HCT116 (cell line): ENCODE measurements around the gene EEA1. TPM values are rescaled to one million over a fixed set of nuclear protein-coding genes. Genes with fewer than 3 reads are reported as not detected.

Experiments used
- ATAC-seq: fragments of 200-7000 bp; cut with Tn5 transposase; 2 replicates; pipeline ENCODE4 v1.9.1; 2020; ENCODE audit warnings: mild to moderate bottlenecking, moderate library complexity
- BruUV-seq: library from RNA; stranded (reverse); fragments of 400-500 nt; replicated peaks from 2 replicates; lab custom pipeline; 2021; lab: Mats Ljungman, UMichigan
- CTCF ChIA-PET: fragments of 300-600 bp; sonication (Branson Sonifier 250); formaldehyde crosslinking; loops from one replicate; lab custom pipeline; 2021; ENCODE audit warnings: antibody characterized with exemption; lab: Charles Lee
- POLR2A ChIA-PET: fragments of 300-600, 350-600 bp; sonication (Branson Sonifier 250); formaldehyde crosslinking; loops from one replicate; lab custom pipeline; 2021; ENCODE audit warnings: antibody characterized with exemption; lab: Charles Lee
- RAD21 ChIA-PET, 2 experiments: fragments of 300-600 bp; sonication (Branson Sonifier 250); formaldehyde crosslinking; loops; one replicate each; lab custom pipeline; 2023; ENCODE audit warnings: low total read pairs in 2 of 2; ENCODE audit not compliant: uncharacterized antibody in 2 of 2, unreplicated experiment in 2 of 2, low non-redundant PET in 1 of 2; lab: Charles Lee
- DNase-seq: peaks from one replicate; pipeline ENCODE4 v3.0.0-alpha.2; 2010; ENCODE audit warnings: low read depth, low spot score
- H2AFZ ChIP-seq: fragments of 200-600 bp; shearing (Covaris generic), sonication (generic); 2 replicates; pipeline ENCODE4 v1.6.1; 2017; ENCODE audit warnings: low read depth, mixed run types, mixed read lengths, antibody characterized with exemption, low read length; ENCODE audit not compliant: poor library complexity, severe bottlenecking
- H3K27ac ChIP-seq: 2 replicates; pipeline ENCODE4 v1.5.1; 2012; ENCODE audit warnings: low read depth, low read length
- H3K27me3 ChIP-seq: fragments of 200-600 bp; sonication (generic); 2 replicates; pipeline ENCODE4 v1.6.1; 2016; ENCODE audit warnings: mixed run types, low read length, mixed read lengths; ENCODE audit not compliant: insufficient read depth
- H3K36me3 ChIP-seq, 2 experiments: fragments of 200-500 bp in 1 of 2; fragments of 200-600 bp in 1 of 2; sonication (Bioruptor generic) in 1 of 2; sonication (generic) in 1 of 2; 2 replicates each; pipeline versions ENCODE4 v1.5.1 to v1.6.1; 2014 to 2016; ENCODE audit warnings: low read length in 2 of 2, inconsistent platforms in 1 of 2, mixed read lengths in 1 of 2, mixed run types in 1 of 2; ENCODE audit not compliant: insufficient read depth in 2 of 2, control insufficient read depth in 1 of 2
- H3K4me1 ChIP-seq, 2 experiments: fragments of 200-600 bp in 1 of 2; sonication (generic) in 1 of 2; 2 replicates each; pipeline versions ENCODE4 v1.5.1 to v1.6.1; 2012 to 2017; ENCODE audit warnings: low read length in 2 of 2, inconsistent platforms in 1 of 2, mild to moderate bottlenecking in 1 of 2, mixed read lengths in 1 of 2, mixed run types in 1 of 2, moderate library complexity in 1 of 2; ENCODE audit not compliant: insufficient read depth in 2 of 2, control insufficient read depth in 1 of 2
- H3K4me2 ChIP-seq: fragments of 200-600 bp; sonication (generic); 2 replicates; pipeline ENCODE4 v1.6.1; 2017; ENCODE audit warnings: mixed run types, low read length, mixed read lengths
- H3K4me3 ChIP-seq, 2 experiments: fragments of 200-600 bp in 1 of 2; sonication (generic) in 1 of 2; replicated peaks in 1 of 2; 2 replicates each; pipeline ENCODE4 v1.5.1; 2011 to 2016; ENCODE audit warnings: low read length in 2 of 2, control low read depth in 1 of 2, low read depth in 1 of 2, mild to moderate bottlenecking in 1 of 2, mixed read lengths in 1 of 2, mixed run types in 1 of 2
- H3K79me2 ChIP-seq: fragments of 200-600 bp; sonication (generic); 2 replicates; pipeline ENCODE4 v1.6.1; 2017; ENCODE audit warnings: mild to moderate bottlenecking, mixed run types, low read length, moderate library complexity, mixed read lengths; ENCODE audit not compliant: insufficient read depth
- H3K9ac ChIP-seq: fragments of 200-600 bp; sonication (generic); 2 replicates; pipeline ENCODE4 v1.6.1; 2016; ENCODE audit warnings: low read length, mixed read lengths
- H3K9me2 ChIP-seq: fragments of 200-600 bp; sonication (generic), shearing (Covaris generic); 2 replicates; pipeline ENCODE4 v1.6.1; 2017; ENCODE audit warnings: mixed run types, mild to moderate bottlenecking, moderate library complexity; ENCODE audit not compliant: insufficient read depth
- H3K9me3 ChIP-seq, 2 experiments: fragments of 200-500 bp in 1 of 2; fragments of 200-600 bp in 1 of 2; sonication (Bioruptor generic) in 1 of 2; sonication (generic) in 1 of 2; 2 replicates each; pipeline ENCODE4 v1.6.1; 2014 to 2017; ENCODE audit warnings: low read length in 2 of 2, mixed read lengths in 2 of 2, inconsistent platforms in 1 of 2, low read depth in 1 of 2, mild to moderate bottlenecking in 1 of 2, mixed run types in 1 of 2, moderate library complexity in 1 of 2; ENCODE audit not compliant: control insufficient read depth in 1 of 2, insufficient read depth in 1 of 2
- H4K20me1 ChIP-seq: fragments of 200-600 bp; sonication (generic), shearing (Covaris generic); 2 replicates; pipeline ENCODE4 v1.6.1; 2017; ENCODE audit warnings: mixed run types, mild to moderate bottlenecking, moderate library complexity; ENCODE audit not compliant: insufficient read depth
- EGR1 ChIP-seq: IDR thresholded peaks from 2 replicates; pipeline ENCODE4 v1.6.1; 2012; ENCODE audit warnings: low read depth
- EZH2phosphoT487 ChIP-seq: fragments of 200-600 bp; IDR thresholded peaks from 2 replicates; pipeline ENCODE4 v1.6.1; 2018; ENCODE audit warnings: antibody characterized with exemption, borderline replicate concordance
- JUND ChIP-seq: IDR thresholded peaks from 2 replicates; pipeline ENCODE4 v1.6.1; 2012
- SIN3A ChIP-seq: IDR thresholded peaks from 2 replicates; pipeline ENCODE4 v1.6.1; 2012; ENCODE audit warnings: low read depth
- TCF7L2 ChIP-seq: IDR thresholded peaks from 2 replicates; pipeline ENCODE4 v1.7.0; 2011; ENCODE audit warnings: borderline replicate concordance, inconsistent platforms; ENCODE audit not compliant: insufficient read depth, insufficient read length; ENCODE audit errors: extremely low read depth
- ZFX ChIP-seq: fragments of 450-650 bp; IDR thresholded peaks from 2 replicates; pipeline ENCODE4 v1.6.1; 2017
- ZNF274 ChIP-seq: fragments of 200-500 bp; sonication (Bioruptor generic); IDR thresholded peaks from 2 replicates; pipeline ENCODE4 v1.6.1; 2014; ENCODE audit warnings: mild to moderate bottlenecking, low read depth, low read length, inconsistent platforms
- intact Hi-C: fragments of 100-400 bp; cut with micrococcal nuclease; formaldehyde crosslinking; loops from 2 replicates; pipeline ENCODE4 v1.10.0; 2022
- total RNA-seq: library from RNA; stranded (reverse); gene quantifications from one replicate; pipeline ENCODE4 v1.2.1, GENCODE V29; 2021; ENCODE audit not compliant: unreplicated experiment
- TF ChIP-seq, protein P1 (sequence below): IDR thresholded peaks from 2 replicates; pipeline ENCODE4 v1.6.1; 2011; ENCODE audit warnings: mild to moderate bottlenecking, low read length, moderate library complexity; ENCODE audit not compliant: insufficient replicate concordance; ENCODE audit errors: extremely low read depth
- TF ChIP-seq, protein P2 (sequence below): IDR thresholded peaks from 2 replicates; pipeline ENCODE4 v1.6.1; 2012

The EEA1 gene
- total RNA-seq, 1 experiment from 2014 or later, result 13.8 TPM

DNA sequence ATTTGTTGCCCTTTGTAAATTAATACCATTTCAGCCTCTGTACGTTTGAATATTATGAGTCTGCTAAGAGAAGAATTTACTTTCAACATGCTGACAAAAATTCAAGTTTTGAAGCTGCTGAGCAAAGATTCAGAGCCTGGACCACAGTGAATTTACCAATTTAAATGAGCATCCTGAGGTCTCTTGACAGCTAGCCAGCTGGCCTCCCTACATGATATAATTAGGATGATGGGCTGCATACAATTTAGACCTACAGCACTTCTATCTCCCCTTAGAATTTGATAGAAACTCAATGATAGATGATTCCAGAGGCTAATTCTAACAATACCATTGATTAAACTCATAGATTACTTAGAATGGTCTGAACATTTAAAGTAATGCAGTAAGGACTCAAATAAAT is 10.0 kb upstream of the EEA1 start (continued):
- TF ChIP-seq SIN3A, result no peak
- TF ChIP-seq EZH2phosphoT487, result no peak
- TF ChIP-seq TCF7L2, result no peak
- TF ChIP-seq, all 23 proteins: peak for 0

DNA sequence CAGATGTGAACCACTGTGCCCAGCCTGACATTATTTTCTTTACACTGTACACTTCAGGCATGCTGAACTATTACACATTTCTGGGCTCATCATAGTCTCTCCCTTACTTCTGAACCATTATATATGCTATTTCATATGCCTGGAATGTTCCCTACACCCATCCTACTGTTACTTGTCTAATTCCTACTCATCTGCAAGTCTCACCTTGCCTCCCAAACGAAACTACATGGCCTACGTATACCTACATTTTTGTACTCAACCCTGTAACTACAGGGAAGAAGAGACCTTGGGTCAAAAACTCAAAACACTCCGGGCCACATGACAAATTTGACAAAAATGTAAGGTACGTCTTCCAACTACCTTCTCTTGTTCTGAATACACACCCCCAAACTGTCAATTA is 9.5 kb upstream of the EEA1 start:
- no peaks in the 10 kb centered on the region for H3K4me1 ChIP-seq
- intact Hi-C loops, result no loop called here
- no peaks in the 10 kb centered on the region for H4K20me1 ChIP-seq
- H3K79me2 ChIP-seq, result no peaks in the 10 kb centered on the region
- DNase-seq (no peak), ATAC-seq (no peak)
- ChIA-PET RAD21 (no interaction called here), CTCF (no interaction called here), POLR2A (interaction anchor here (0.7 kb wide), 1 partner anchor 270 kb away, joined by 4 read pairs; no protein-coding TSS in a partner anchor)
- H3K9me2 ChIP-seq, result no peaks in the 10 kb centered on the region
- no peaks in the 10 kb centered on the region for H3K9me3 ChIP-seq
- H3K4me2 ChIP-seq, result no peak overlapping the region
- no peaks in the 10 kb centered on the region for H3K36me3 ChIP-seq
- no peak overlapping the region for H3K4me3 ChIP-seq
- no peaks in the 10 kb centered on the region for H3K27me3 ChIP-seq
- no TSS peak for BruUV-seq
- H3K27ac ChIP-seq, result no peak overlapping the region
- no peak overlapping the region for H3K9ac ChIP-seq
- H2AFZ ChIP-seq, result no peak overlapping the region
- TF ChIP-seq EGR1 (no peak), JUND (no peak), EZH2phosphoT487 (no peak), ZFX (no peak), ZNF274 (no peak), SIN3A (no peak)
- TF ChIP-seq, protein P1, sequence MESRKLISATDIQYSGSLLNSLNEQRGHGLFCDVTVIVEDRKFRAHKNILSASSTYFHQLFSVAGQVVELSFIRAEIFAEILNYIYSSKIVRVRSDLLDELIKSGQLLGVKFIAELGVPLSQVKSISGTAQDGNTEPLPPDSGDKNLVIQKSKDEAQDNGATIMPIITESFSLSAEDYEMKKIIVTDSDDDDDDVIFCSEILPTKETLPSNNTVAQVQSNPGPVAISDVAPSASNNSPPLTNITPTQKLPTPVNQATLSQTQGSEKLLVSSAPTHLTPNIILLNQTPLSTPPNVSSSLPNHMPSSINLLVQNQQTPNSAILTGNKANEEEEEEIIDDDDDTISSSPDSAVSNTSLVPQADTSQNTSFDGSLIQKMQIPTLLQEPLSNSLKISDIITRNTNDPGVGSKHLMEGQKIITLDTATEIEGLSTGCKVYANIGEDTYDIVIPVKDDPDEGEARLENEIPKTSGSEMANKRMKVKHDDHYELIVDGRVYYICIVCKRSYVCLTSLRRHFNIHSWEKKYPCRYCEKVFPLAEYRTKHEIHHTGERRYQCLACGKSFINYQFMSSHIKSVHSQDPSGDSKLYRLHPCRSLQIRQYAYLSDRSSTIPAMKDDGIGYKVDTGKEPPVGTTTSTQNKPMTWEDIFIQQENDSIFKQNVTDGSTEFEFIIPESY, result no peak
- TF ChIP-seq, protein P2, sequence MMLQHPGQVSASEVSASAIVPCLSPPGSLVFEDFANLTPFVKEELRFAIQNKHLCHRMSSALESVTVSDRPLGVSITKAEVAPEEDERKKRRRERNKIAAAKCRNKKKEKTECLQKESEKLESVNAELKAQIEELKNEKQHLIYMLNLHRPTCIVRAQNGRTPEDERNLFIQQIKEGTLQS, result no peak
